ENCODE data around the gene LGR5. TPM values are rescaled to one million over a fixed set of nuclear protein-coding genes. Genes with fewer than 3 reads are reported as not detected.
A peak's percentile ranks its signal among the peaks of the same experiment; 100 is the strongest.

Gene LGR5
- total and polyA plus RNA-seq, 2 of the 13 experiments (the other 11 are each of a cell fraction or from before 2014, with no cell fraction given) = 37.0 to 121 TPM

GRCh38 chr12:71536279-71536938 is 96.8 kb downstream of the LGR5 start (continued):
- TF ChIP-seq ARID4A (CRISPR knock-in tag; IDR thresholded peaks at IDR 0.05; ENCODE audit: borderline replicate concordance) (no peak), BCLAF1 (IDR thresholded peaks at IDR 0.05) (no peak), STAG1 (CRISPR knock-in tag; IDR thresholded peaks at IDR 0.05) (no peak), ZUFSP (CRISPR knock-in tag; IDR thresholded peaks at IDR 0.05; ENCODE audit: borderline replicate concordance) (no peak), FOXK2 (IDR thresholded peaks at IDR 0.05) (no peak), AHR (CRISPR knock-in tag; IDR thresholded peaks at IDR 0.05) (no peak), U2AF2 (IDR thresholded peaks at IDR 0.05; ENCODE audit: low read depth, low read length) (no peak), TAF1 (CRISPR knock-in tag; IDR thresholded peaks at IDR 0.05) (no peak), HOXA3 (CRISPR knock-in tag; IDR thresholded peaks at IDR 0.05) (peak; percentile 2; the same call in 1 of the 2 replicates), NFYB (CRISPR knock-in tag; IDR thresholded peaks at IDR 0.05) (no peak), ZBTB42 (CRISPR knock-in tag; IDR thresholded peaks at IDR 0.05) (no peak), ZSCAN29 (CRISPR knock-in tag; conservative IDR thresholded peaks at IDR 0.05) (no peak), ZBTB39 (CRISPR knock-in tag; IDR thresholded peaks at IDR 0.05) (peak; percentile 2; the same call in 1 of the 2 replicates), TFDP2 (CRISPR knock-in tag; IDR thresholded peaks at IDR 0.05) (no peak), TBX2 (CRISPR knock-in tag; IDR thresholded peaks at IDR 0.05; ENCODE audit: borderline replicate concordance) (no peak), ZNF782 (CRISPR knock-in tag; IDR thresholded peaks at IDR 0.05; ENCODE audit: borderline replicate concordance) (no peak)
